K562 (cell line): Measurements from ENCODE around the gene PPP1R3G. TPM values are rescaled to one million over a fixed set of nuclear protein-coding genes. Genes with fewer than 3 reads are reported as not detected.

ENCODE experiments used
- ATAC-seq: fragments of 200-7000 bp; cut with Tn5 transposase; 3 replicates; pipeline ENCODE4 v1.9.1; 2020; ENCODE audit warnings: moderate library complexity
- BruUV-seq: library from RNA; stranded (reverse); fragments of 400-500 nt; replicated peaks from 2 replicates; lab custom pipeline; 2021; lab: Mats Ljungman, UMichigan
- CTCF ChIA-PET: fragments of 300-600 bp; formaldehyde crosslinking; extraction: SDS; loops from one replicate; lab custom pipeline; 2021; ENCODE audit warnings: low intra/inter-chr PET ratio; lab: Yijun Ruan, JAX
- POLR2A ChIA-PET: fragments of 300-600, 350-650 bp; sonication (Branson Sonifier 250); formaldehyde crosslinking; extraction: SDS; loops from one replicate; lab custom pipeline; 2021; ENCODE audit warnings: antibody characterized with exemption, inconsistent platforms; lab: Yijun Ruan, JAX
- DNase-seq, 4 experiments: peaks; one replicate each; pipeline versions ENCODE4 v3.0.0 to v3.0.0-alpha.2; 2011 to 2018; ENCODE audit warnings: low spot score in 3 of 4, mixed read lengths in 3 of 4; ENCODE audit errors: extremely low read depth in 1 of 4
- FAIRE-seq: peaks from 2 replicates; lab custom pipeline; 2011; peaks lifted over from hg19 to GRCh38; lab: Jason Lieb, UNC
- H2AFZ ChIP-seq: 2 replicates; pipeline ENCODE4 v1.6.0; 2011; ENCODE audit warnings: low read depth, low read length, control low read depth, inconsistent platforms
- H3K27ac ChIP-seq: fragments of 200-600 bp; 3 replicates; pipeline ENCODE4 v1.8.0; 2011; ENCODE audit warnings: low read depth, mild to moderate bottlenecking, control low read depth, inconsistent platforms, low read length, moderate library complexity, mixed read lengths; ENCODE audit errors: extremely low read depth
- H3K27me3 ChIP-seq, 2 experiments: fragments of 300-600 bp in 1 of 2; 2 replicates in 1 of 2; 3 replicates in 1 of 2; pipeline versions ENCODE4 v1.6.0 to v1.8.0; 2011; ENCODE audit warnings: inconsistent platforms in 2 of 2, low read length in 2 of 2, mild to moderate bottlenecking in 1 of 2, mixed read lengths in 1 of 2, moderate library complexity in 1 of 2; ENCODE audit not compliant: control insufficient read depth in 2 of 2, insufficient read depth in 2 of 2
- H3K36me3 ChIP-seq: fragments of 300-600 bp; 3 replicates; pipeline ENCODE4 v1.8.0; 2011; ENCODE audit warnings: mild to moderate bottlenecking, low read length, inconsistent platforms; ENCODE audit not compliant: control insufficient read depth, insufficient read depth
- H3K4me1 ChIP-seq, 2 experiments: fragments of 200-600 bp in 1 of 2; replicated peaks in 1 of 2; 2 replicates in 1 of 2; 3 replicates in 1 of 2; pipeline versions ENCODE4 v1.5.1 to v1.8.0; 2011; ENCODE audit warnings: inconsistent platforms in 2 of 2, low read length in 2 of 2, mild to moderate bottlenecking in 1 of 2, mixed read lengths in 1 of 2, moderate library complexity in 1 of 2; ENCODE audit not compliant: control insufficient read depth in 2 of 2, insufficient read depth in 2 of 2
- H3K4me2 ChIP-seq: 2 replicates; pipeline ENCODE4 v1.6.1; 2011; ENCODE audit warnings: low read length, control low read depth, inconsistent platforms, mixed read lengths; ENCODE audit not compliant: insufficient read depth
- H3K4me3 ChIP-seq: fragments of 200-600 bp; sonication (generic), shearing (Covaris generic); 2 replicates; pipeline ENCODE4 v1.5.1; 2016; ENCODE audit warnings: control low read depth, inconsistent platforms
- H3K79me2 ChIP-seq: fragments of 200-600 bp; 3 replicates; pipeline ENCODE4 v1.8.0; 2011; ENCODE audit warnings: low read length, inconsistent platforms; ENCODE audit not compliant: control insufficient read depth, insufficient read depth
- H3K9ac ChIP-seq, 2 experiments: 2 replicates each; pipeline versions ENCODE4 v1.6.0 to v1.6.1; 2011; ENCODE audit warnings: low read depth in 2 of 2, low read length in 2 of 2, control low read depth in 1 of 2, inconsistent platforms in 1 of 2, mild to moderate bottlenecking in 1 of 2, mixed read lengths in 1 of 2; ENCODE audit not compliant: insufficient read depth in 1 of 2
- H3K9me1 ChIP-seq: one replicate; pipeline ENCODE4 v1.6.0; 2011; ENCODE audit warnings: inconsistent platforms, mild to moderate bottlenecking, low read length, moderate library complexity; ENCODE audit not compliant: control insufficient read depth, insufficient read depth
- H3K9me3 ChIP-seq: replicated peaks from 2 replicates; pipeline ENCODE4 v1.5.1; 2011; ENCODE audit warnings: low read depth, low read length, inconsistent platforms; ENCODE audit not compliant: control insufficient read depth, insufficient read depth
- H4K20me1 ChIP-seq: replicated peaks from 2 replicates; pipeline ENCODE4 v1.6.1; 2011; ENCODE audit warnings: low read length, inconsistent platforms, mixed read lengths; ENCODE audit not compliant: control insufficient read depth, insufficient read depth
- CEBPZ ChIP-seq: fragments of 150-350 bp; IDR thresholded peaks from 2 replicates; pipeline ENCODE4 v1.6.1; 2014; ENCODE audit warnings: low read depth, mild to moderate bottlenecking, low read length, borderline replicate concordance
- POLR2AphosphoS5 ChIP-seq: IDR thresholded peaks from 2 replicates; pipeline ENCODE4 v1.6.1; 2011; ENCODE audit warnings: mild to moderate bottlenecking, low read depth, low read length, moderate library complexity; ENCODE audit not compliant: control insufficient read depth, insufficient read depth
- WGBS: fragments of 100-300 bp; shearing (Covaris generic); methylation state at CpG from one replicate; pipeline ENCODE4 v1.1.6; 2016; ENCODE audit warnings: low coverage, mixed read lengths; ENCODE audit not compliant: insufficient coverage; ENCODE audit errors: missing lambda C conversion rate; 5-methylcytosine and 5-hydroxymethylcytosine counted together
- in situ Hi-C: fragments of 300-500 bp; cut with MboI; formaldehyde crosslinking; loops from 4 replicates; pipeline ENCODE4 v1.15.0; 2018; ENCODE audit warnings: inconsistent platforms, mixed read lengths
- intact Hi-C: fragments of 100-400 bp; cut with micrococcal nuclease; formaldehyde crosslinking; loops from 2 replicates; pipeline ENCODE4 v1.14.2; 2022
- polyA plus RNA-seq, 8 experiments: library from polyadenylated mRNA; depleted of rRNA in 4 of 8; stranded (reverse) in 5 of 8; unstranded in 3 of 8; fragments of >200 nt; fragmentation: Nextera tagmentation in 2 of 8; fragmentation: Illumina TruSeq in 1 of 8; extraction: Ambion mirVana in 2 of 8; extraction: Trizol in 1 of 8; gene quantifications; 2 replicates each; pipeline versions ENCODE4 v1.2.1 to v1.2.3, GENCODE V29; 2011 to 2014; ENCODE audit warnings: inconsistent platforms in 1 of 8, missing spikeins in 1 of 8
- total RNA-seq, 7 experiments: library from RNA; depleted of rRNA in 6 of 7; stranded (reverse); fragments of >200 nt in 6 of 7; fragmentation: Illumina TruSeq in 2 of 7; extraction: Trizol in 2 of 7; gene quantifications; 2 replicates each; pipeline versions ENCODE4 v1.2.1 to v1.2.3, GENCODE V29; 2011 to 2021; ENCODE audit warnings: low replicate concordance in 1 of 7
- TF ChIP-seq, protein P1 (sequence below), 2 experiments: fragments of 450-650 bp; IDR thresholded peaks; 2 replicates each; pipeline ENCODE4 v1.6.1; 2016; ENCODE audit warnings: mild to moderate bottlenecking in 2 of 2, borderline replicate concordance in 1 of 2, low read depth in 1 of 2, moderate library complexity in 1 of 2

Gene PPP1R3G
- total and polyA plus RNA-seq, 9 of the 15 experiments (the other 6 are each of a cell fraction or from before 2014, with no cell fraction given) = 0.01 to 0.13 (median 0.01) TPM; not detected in 4

- Histone ChIP-seq H3K27ac (no peak overlapping the region), H3K4me2 (no peak overlapping the region), H3K9ac (0 out of 4 replicates have a peak overlapping the region, but pooled peaks of 1 of the 2 experiments have one; percentile 18), H3K9me1 (no peaks in the 10 kb centered on the region), H3K9me3 (no peaks in the 10 kb centered on the region), H3K79me2 (no peaks in the 10 kb centered on the region), H4K20me1 (no peaks in the 10 kb centered on the region), H3K27me3 (peaks cover 13 to 15% of the 10 kb centered on the region in 2 experiments), H3K4me1 (peaks cover 5% of the 10 kb centered on the region in 2 experiments; a peak in 3 of 5 replicates), H3K4me3 (no peak overlapping the region), H3K36me3 (no peaks in the 10 kb centered on the region), H2AFZ (no peak overlapping the region)
- no TSS peak for BruUV-seq
- intact Hi-C loops (no loop called here), in situ Hi-C loops (no loop called here)
- no peak for DNase-seq
- CTCF ChIA-PET = interaction anchor here (0.7 kb wide), 1 partner anchor 41 kb away, joined by 3 read pairs; no protein-coding TSS in a partner anchor
- WGBS = 17% methylated on average over 10 of the region's 10 CpGs
- no peak for ATAC-seq
- FAIRE-seq = no peak
- POLR2A ChIA-PET = interaction anchor here (0.6 to 1.4 kb wide), 3 partner anchors 9 to 288 kb away, joined by 3 to 5 read pairs (median 4); no protein-coding TSS in a partner anchor
- no peak for TF ChIP-seq CEBPZ
- TF ChIP-seq, protein P1, sequence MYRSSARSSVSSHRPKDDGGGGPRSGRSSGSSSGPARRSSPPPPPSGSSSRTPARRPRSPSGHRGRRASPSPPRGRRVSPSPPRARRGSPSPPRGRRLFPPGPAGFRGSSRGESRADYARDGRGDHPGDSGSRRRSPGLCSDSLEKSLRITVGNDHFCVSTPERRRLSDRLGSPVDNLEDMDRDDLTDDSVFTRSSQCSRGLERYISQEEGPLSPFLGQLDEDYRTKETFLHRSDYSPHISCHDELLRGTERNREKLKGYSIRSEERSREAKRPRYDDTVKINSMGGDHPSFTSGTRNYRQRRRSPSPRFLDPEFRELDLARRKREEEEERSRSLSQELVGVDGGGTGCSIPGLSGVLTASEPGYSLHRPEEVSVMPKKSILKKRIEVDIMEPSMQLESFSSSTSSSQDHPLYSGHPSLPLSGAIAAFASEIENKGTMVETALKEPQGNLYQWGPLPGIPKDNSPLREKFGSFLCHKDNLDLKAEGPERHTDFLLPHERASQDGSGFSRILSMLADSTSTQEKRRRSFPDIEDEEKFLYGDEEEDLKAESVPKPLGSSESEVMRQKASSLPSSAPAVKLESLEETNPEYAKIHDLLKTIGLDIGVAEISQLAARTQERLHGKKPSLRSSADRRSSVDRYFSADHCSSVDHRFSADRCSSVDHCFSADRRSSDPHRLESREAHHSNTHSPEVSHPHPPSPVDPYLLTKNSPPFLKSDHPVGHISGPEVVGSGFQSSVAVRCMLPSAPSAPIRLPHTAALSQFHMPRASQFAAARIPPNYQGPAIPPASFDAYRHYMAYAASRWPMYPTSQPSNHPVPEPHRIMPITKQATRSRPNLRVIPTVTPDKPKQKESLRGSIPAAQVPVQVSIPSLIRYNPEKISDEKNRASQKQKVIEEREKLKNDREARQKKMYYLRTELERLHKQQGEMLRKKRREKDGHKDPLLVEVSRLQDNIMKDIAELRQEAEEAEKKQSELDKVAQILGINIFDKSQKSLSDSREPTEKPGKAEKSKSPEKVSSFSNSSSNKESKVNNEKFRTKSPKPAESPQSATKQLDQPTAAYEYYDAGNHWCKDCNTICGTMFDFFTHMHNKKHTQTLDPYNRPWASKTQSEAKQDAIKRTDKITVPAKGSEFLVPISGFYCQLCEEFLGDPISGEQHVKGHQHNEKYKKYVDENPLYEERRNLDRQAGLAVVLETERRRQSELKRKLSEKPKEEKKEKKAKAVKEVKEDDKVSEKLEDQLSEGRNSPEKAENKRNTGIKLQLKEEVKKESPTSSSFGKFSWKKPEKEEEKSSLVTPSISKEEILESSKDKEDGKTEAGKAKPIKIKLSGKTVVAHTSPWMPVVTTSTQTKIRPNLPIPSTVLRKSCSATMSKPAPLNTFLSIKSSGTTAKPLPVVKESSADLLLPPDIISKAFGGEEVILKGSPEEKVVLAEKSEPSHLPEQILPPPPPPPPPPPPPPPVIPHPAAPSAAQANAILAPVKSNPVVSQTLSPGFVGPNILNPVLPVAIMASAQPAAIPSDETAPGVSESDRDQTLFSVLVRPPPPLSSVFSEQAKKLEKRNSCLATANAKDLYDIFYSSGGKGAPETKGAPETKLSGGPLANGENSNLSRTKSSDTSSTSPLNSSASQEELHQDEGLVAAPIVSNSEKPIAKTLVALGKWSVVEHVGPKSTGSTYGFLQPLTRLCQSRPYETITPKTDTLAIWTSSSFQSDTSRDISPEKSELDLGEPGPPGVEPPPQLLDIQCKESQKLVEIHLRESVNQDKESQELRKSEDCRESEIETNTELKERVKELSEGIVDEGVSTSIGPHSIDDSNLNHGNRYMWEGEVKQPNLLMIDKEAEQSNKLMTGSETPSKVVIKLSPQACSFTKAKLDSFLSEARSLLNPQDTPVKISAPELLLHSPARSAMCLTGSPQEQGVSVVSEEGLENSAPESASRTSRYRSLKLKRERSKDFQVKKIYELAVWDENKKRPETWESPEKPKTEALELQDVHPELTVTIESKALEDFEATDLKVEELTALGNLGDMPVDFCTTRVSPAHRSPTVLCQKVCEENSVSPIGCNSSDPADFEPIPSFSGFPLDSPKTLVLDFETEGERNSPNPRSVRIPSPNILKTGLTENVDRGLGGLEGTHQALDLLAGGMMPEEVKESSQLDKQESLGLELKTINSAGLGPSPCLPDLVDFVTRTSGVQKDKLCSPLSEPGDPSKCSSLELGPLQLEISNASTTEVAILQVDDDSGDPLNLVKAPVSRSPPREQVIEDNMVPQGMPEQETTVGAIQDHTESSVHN (IDR thresholded peaks at IDR 0.05; ENCODE audit: borderline replicate concordance in 1 of 2, low read depth in 1 of 2) = no peak
- TF ChIP-seq POLR2AphosphoS5 = no peak
Observed at GRCh38 chr6:5091210-5092069, 6.3 kb downstream of the PPP1R3G start.
